Amniotic epithelial cell (primary cell): ENCODE measurements around the gene TAPBP.

Experiments used
- DNase-seq: peaks from one replicate; pipeline ENCODE4 v3.0.0-alpha.2; 2010; ENCODE audit warnings: low read depth

Gene TAPBP

DNA sequence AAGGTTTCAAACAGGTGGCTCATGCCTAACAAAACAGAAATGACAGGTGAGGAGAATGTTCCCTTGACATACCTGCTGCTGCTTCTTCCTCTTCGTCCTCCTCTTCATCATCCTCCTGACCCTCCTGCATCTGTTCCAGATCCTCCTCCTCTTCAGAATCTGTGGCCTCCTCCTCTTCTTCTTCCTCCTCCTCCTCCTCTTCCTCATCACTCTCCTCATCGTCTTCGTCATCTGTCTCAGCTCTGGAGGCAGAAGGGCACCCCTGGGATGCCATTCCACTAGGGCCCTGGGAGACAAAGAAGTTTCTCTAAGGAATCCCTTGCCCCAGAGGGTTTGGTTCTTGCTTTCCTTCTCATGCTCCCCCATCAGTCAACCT lies 6.0 kb upstream of the TAPBP start:
- no peak for DNase-seq

DNA sequence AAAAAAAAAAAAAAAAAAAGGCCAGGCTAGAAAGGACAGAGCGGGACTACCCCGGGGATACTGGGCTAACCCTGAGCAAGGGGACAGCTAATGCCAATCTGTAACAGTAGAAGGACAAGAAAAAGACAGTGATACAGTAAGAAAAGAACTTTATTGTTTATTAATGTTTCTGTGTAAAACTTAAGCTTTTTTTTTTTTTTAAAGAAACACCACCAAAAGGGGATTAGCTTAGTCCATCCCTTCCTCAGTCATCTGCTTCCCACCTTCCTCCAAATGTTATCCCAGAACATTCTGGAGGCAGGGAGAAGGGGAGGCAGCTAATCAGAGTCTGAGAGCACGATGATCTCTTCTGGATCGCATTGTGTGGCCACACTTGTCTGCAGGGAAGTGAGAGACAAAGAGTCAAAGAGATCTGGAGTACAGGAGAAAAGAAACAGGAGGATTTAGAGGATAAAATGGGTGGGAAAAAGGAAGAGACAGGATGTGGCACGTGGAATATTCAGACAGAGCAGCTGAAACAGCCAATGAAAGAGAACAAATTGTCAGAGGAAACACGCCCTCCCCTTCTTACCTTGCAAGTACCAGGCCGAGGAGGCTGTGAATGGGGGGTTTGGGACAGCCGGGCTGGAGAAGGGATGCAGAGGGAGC lies 4.7 kb upstream of the TAPBP start:
- no peak for DNase-seq

DNA sequence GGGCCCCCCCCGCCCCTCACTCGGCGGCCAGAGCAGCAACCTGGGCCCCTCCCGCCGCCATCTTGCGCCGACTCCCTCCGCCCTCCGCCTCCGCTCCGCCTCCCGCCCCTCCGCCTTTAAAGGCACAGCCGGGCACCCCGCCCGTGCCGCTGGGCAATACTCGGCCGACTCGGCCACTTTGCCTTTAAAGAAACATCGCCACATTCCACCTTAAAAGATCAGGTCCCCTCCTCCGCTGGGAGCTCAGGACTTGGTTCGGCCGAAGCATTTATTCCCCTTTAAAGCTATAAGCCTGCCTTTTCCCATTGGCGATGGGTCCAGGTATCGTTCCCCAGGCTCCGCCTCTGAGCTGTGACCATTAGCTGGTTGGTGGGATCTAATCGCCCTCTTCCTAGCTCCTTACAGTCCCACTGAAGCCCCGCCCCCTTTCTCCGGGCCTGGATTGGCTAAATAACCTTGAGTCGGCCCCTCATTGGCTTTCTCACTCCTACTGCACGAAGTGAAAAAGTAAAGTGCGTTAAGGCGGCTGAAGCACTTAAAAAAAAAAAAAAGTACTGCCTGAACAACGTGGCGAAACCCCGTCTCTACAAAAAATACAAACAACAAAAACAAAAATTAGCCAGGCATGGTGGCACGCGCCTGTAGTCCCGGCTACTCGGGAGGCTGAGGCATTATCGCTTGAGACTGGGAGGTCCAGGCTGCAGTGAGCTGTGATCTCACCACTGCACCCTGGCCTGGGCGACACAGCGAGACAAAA lies 4.0 kb upstream of the TAPBP start, which contains the start of gene ZBTB22:
Gene ZBTB22 (minus strand): TSS at position 76 of the 757 bp plus-strand sequence. CDS start 828 bp downstream, outside the sequence.
- peak; percentile 99 for DNase-seq

DNA sequence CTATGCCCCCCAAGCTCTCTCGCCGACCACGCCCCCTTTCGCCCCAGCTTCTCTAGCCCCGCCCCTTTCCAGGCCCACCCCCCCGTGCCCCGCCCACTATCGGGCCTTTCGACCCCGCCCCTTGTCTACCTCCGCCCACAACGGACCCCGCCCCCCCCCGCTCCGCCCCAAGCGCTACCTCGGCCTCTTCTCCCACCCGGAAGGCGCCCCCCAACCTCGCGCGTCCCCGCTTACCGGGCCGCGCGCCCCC lies 3.5 kb upstream of the TAPBP start:
- DNase-seq: no peak

DNA sequence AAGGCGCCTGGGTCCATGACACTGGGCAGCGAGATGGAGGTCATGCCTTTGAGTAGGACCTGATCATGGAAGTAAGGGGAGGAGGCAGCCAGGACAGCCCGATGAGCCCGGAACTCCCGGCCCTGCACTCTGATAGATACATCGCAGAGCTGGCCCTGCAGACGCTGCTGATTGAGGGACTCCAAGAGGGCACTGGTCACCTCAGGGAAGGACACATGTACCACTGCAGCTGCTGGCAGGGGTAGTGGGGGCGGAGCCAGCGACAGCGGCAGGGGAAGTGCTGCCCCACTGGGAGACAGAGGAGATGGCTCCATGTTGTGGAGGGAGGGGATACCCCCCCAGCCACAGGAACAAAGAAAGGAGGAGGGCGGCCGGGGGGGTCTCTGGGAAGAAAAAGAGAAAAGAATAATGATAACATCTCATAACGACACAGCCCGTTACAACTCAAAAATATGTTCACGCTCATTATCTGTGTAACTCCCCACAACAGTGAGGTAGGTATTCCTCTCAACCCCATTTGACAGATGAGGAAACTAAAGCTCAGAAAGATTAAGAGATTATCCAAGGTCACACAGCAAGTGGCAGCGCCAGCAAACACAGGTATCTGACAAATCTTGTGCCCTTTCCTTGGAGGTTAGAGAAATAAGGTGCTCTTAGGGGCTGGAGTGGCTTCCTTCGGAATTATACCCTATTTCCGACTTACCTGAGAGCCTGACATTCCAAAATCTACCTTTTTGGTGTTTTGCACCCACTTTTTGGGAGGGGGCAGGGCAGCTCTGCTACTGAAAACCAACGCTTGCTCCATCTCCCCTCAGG lies 2.9 kb upstream of the TAPBP start:
- DNase-seq: no peak

DNA sequence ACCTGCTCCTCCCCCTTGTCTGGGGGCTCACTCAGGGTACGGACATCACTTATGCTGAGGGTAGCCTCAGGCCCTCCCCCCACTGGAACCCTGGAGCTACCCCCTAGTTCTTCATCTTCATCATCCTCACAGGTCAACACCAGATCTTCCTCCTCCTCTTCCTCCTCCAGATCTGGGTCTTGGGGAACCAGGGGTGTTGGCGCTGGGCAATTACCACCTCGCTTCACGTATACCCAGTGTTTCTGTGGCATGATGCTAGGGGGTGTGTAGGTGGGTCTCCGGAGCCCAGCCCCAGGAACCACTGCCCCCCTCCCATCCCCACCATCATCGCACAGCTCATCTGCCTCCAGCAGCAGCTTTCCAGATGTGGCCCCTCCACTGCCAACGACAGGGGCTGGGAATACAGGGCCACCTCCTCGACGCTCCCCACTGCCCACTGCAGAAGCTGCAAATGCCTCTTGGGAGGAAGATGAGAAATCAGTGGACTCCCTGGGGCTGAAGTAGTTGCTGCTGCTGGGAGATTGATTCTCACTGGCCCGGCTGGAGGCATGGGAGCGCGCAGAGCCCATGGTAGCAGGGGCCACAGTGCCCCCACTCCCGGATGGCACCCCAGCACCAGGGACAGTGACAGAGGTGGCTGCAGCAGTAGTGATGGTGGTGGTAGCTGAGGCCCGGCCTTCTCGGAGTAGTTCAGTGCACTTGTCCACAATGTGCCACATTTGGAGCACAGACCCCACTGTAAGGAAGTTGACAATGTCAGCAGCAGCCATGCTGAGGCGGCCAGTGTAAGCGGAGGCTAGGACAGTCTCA lies 2.1 kb upstream of the TAPBP start:
- DNase-seq: no peak

DNA sequence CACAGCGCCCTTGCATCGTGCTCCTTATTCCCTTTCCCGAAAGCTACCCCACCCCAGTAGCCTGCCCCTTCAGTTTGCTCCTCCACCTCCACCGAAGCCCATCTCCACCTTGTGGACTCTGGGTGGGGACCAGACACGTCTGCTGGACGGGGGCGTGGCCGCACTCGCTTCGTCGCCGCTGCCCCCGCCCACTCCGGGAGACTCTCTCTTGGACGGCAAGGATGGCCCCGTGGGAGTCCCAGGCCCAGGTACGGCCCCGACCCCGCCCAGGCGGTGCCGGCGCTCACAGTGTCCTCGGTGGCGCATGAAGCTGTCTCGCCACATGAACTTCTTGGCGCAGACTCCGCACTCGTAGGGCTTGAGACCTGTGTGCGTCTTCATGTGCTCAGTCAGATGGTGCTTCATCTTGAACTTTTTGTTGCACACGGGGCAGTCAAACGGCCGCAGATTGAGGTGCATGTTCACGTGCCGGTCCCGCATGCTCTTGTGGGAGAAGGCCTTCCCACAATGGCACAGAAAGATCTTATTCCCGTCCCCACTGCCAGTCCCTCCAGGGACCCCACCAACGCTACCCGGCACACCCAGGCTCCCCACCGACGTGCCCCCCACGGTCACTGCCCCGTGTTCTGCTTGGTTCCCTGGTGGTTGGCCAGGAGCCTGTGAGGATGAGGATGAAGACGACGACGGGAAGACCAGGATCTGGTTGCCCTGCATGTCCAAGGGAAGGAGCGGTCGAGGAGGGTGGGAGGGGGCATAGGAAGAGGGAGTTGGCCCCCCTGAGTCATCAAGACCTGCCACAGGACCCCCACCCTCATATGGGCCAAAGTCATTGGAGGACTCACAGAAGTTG lies 1.3 kb upstream of the TAPBP start:
- no peak for DNase-seq

DNA sequence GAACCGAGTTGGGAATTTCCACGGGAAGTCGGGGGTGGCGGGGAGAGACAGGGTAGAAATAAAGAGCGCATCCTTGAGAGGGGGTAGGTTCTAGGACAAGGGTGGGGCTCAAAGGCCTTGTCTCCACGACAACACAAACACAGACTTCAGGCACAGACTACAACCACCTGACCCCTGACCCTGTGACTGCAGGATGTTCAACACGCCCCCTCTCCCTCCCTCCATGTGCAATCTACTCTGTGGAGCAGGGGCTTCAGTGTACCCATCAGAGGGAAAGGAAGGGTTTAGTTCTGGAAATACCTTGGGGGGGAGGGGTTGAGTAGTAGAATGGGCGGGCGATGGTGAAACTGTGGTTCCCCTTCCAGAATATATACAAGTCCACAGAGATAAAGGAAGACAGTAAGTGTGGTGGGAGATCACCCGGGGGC lies 651 bp upstream of the TAPBP start:
- peak; percentile 77 for DNase-seq

DNA sequence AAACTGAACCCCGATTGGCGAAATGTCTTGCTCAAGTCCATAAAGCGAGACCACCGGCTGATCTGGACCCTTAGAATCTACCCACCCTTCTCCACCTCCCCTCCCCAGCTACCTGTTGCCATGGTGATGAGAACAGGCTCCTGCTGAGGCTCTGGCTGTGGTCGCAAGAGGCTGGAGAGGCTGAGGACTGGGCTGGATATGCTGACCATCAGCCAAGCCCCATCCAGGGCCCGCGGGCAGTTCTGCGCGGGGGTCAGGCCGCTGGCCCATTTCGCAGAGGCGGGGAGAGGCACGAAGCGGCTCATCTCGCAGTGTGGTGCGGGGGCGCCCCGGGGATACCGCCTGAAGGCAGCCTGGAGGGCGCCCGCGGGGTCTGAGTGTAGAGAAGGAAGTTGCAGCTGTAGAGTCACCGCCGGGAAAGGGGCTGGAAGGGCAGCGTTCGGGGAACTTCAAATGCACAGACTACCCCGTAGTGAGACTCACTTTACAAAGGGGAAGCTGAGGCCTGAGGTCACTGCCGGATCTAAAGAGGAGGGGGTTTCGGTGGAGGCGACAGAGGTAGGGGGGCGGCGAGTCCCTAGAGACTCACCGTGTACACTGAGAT lies 671 bp downstream of the TAPBP start:
- peak; percentile 22 for DNase-seq

DNA sequence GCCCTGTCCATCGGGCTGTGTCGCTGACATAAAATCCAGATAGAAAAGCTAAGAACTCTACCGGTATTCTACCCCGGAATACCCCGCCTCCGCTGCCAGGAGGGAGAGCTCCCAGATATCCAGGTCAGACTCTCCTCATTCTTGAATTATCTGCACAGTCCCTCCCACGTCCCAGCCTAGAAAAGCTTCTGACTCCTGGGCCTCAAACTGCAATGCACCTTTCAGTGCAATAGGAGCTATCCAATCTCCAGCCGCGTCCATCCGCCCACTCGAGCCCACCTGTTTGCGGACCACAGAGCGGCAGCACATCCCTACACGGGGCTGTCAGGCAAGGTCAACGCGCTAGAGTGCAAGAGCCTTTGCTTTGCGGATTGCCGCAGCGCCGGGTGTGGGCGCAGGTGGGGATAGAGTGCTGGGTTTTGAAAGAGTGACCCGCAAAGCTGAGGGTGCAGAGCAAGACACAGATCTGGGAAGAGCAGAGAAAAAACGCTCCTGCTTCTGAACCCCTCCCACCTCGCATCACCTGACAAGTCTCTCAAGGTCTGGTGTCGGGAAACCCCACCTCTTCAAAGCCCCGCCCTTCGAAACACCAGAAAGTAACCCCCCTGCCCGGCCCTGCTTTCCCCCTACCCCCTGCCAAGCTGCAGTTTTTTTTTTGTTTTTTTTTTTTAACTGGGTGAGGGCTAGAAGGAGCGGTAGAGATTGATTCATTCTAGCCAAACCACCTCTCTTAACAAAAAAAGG lies 1.3 kb downstream of the TAPBP start:
- peak; percentile 80 for DNase-seq

DNA sequence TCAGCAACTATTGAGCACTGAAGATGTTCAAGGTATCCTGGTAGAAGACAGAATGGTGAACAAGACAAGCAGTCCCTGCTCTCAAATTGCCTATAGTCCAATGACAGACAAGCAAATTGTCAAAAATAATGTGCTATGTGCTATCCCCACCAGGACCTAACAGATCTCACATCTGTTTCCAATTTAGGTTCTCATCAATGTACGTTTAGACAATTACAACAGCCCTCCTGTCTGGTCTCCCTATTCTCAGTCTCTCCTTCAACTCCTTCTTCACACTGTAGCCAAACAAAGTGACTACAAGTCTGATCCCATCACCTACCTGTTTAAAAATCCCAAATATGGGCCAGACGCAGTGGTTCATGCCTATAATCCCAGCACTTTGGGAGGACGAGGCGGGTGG lies 7.5 kb downstream of the TAPBP start:
- DNase-seq: no peak

DNA sequence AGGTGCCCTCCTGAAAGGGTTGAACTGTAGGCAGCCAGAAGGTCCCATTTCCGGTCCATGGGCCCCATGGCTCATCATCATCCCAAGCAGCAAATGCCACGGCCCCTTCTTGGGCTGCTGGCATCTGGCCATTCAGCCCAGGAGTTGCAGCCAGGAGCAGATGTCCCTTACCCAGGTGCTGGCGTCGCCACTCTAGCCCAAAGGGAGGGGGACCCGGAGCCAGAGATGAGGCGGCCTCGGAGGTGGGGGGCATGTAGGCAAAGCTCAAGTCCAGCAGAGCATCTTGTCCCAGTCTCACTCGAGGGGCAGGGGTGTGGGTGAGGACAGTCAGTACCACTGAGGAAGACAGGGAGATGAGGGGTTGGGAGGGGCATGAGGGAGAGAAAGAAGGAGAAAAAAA lies 8.8 kb downstream of the TAPBP start:
- no peak for DNase-seq

DNA sequence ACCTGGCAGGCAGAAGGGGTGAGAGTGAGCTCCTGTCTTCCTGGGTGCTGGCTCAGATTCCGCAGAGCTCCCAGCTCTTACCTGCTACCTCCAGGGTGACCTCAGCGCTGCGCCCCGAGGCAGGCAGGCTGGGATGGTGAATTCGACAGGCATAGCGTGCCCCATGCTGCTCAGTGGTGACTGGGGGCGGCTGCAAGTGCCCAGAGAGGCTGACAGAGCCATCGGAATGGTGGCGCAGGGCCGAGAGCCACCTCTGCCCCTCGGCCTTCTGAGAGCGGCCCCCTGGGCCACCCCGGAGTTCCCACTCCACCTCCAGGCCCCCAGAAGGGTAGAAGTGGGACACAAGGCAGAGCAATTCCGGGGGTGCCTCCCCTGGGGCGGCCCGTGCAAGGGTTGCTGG lies 9.7 kb downstream of the TAPBP start:
- DNase-seq: no peak

DNA sequence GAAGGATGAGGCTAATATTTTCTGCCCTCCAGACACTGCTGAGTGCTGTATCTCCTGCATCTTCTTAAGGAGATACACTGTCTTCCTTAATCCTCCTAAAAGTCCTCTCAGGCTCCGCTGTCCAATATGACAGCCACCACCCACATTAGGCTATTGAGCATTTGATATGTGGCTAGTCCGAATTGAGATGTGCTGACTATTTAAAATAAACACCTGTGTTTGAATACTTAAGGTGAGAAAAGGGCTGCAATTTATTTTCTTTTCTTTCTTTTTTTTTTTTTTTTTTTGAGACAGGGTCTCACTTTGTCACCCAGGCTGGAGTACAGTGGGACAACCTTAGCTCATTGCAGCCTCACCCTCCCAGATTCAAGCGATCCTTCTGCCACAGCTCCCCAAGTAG lies 12.0 kb downstream of the TAPBP start:
- no peak for DNase-seq

DNA sequence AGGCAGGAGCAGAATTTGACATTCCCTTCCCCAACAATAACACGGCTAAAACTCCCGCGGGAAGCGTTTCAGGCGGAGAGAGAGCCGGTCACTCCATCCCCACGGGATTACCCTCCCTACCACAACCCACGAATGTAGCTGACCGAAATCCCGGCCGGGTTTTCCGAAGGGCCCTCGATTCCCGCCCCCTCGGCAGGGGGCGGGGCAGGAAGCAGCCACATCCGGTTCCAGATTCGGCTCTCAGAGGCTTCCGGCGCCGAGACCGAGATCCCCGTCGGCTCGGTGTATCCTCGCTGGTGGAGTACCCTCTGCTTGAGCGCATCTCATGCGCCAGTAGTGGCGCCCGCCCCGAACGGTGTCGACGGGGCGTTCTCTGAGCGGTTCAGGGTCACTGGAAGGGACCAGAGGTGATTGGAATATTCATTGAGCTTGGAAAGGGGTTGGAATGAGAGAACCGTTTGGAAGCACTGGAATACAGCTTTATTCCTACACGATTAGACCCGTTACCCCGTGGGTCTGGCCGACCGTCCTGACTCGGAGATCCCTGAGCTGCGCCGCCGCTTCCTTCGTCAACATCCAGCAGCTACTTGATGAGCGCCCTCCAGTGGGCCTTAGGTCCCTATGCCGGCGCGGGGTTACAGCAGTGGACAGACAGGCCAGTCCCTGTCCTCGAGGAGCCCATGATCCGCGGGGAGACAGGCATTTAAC lies 14.5 kb downstream of the TAPBP start:
- peak; percentile 90 for DNase-seq

DNA sequence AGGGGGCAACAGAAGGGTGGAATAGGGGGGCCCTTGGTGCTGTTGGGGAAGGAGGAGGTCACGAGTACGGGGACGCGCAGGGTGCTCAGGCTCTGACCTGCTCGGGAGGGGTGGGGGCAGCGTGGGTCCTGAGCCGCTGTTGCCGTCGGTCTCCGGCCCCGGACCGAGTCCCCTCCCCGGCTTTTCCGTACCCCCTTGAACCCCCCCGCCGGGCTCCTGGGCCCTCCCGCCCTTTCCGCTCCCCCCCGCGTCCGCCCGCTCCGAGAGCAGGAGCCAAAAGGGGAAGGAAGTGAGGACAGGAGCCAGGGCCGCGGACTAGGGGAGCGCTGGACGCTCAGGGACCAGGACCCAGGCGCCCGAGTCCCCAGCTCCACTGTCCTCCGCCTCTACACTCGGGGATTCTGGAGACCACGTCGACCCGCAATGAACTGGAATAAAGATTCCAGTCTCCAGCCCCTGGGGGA lies 15.1 kb downstream of the TAPBP start, which contains the start of gene RGL2:
Gene RGL2 (minus strand): TSS at position 170 of the 464 bp plus-strand sequence. CDS start 332 bp downstream, outside the sequence.
- DNase-seq: peak; percentile 48

DNA sequence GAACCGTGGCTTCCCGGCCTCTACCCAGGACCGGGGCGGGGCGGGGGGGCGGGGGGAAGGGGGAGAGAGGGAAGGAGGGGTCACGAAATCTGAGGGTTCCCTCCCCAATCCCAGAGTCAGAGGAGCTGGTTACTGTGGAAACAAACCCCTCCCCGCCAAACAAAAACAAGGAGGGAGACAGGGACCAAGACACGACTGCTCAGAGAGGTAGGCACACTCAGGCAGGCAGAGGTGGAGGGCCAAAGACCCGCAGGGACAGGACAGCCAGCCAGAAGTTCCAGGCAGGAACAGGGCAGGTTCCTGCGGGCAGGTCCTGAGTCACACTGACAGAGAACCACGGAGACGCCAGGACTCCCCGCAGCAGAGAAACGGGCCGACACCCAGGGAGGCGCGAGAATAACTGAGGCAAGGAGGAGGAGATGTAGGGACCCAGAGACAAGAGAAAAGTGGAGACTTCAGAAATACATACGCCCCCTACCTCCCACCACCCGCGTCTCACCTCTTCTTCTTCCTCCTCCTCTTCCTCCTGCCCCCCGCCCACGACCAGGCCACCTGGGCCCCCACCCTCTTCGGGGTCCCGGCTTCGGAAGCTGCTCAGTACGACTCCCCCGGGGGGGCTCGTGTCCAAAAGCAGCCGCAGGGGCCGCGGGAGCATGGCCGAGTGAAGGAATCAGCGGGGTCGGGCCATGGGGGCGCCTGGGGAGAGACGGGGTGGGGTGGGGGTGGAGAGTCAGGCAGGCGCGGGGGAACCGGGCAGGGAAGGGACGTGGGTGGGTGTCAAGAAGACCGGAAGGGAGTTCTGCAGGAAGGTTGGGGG lies 15.7 kb downstream of the TAPBP start:
- peak; percentile 80 for DNase-seq

DNA sequence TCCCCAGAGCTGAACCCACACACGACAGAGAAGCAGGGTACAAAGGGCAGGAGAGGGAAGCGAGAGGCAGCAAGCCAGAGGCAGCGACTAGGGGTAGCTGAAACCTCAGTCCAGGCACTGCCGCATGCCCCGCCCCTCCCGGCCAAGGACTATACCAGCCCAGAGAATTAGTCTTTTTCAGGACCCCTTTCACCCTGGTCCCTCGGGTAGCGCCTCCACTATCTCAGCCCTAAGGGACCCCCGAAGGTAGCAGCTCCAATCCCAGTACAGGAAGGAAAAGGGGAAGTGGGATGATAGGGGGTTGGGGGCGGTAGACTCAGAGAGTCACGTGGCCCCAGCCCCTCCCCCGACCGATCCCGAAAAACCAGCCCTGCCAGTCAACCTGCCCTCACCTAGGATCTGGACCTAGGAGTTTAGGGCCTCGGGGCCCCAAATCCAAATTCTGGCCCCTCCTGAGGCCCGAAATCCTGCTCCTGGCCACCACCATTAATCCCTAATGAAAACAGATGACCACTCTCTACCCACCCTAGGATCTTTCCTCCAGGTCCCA lies 16.4 kb downstream of the TAPBP start:
- no peak for DNase-seq
